Prostate gland (tissue), 2 donors: Measurements from ENCODE around the gene GNG4.

Source experiments
- CTCF ChIP-seq, 4 experiments: fragments of 200-600 bp in 2 of 4; fragments of 450-650 bp in 2 of 4; sonication (generic) in 2 of 4; IDR thresholded peaks; 1 replicate in 3 of 4; 2 replicates in 1 of 4; pipeline ENCODE4 v1.5.1; 2016 to 2019; ENCODE audit warnings: antibody characterized with exemption in 4 of 4, mild to moderate bottlenecking in 2 of 4, moderate library complexity in 2 of 4
- POLR2A ChIP-seq: fragments of 450-650 bp; IDR thresholded peaks from one replicate; pipeline ENCODE4 v1.6.1; 2016; ENCODE audit warnings: antibody characterized with exemption, mild to moderate bottlenecking

DNA sequence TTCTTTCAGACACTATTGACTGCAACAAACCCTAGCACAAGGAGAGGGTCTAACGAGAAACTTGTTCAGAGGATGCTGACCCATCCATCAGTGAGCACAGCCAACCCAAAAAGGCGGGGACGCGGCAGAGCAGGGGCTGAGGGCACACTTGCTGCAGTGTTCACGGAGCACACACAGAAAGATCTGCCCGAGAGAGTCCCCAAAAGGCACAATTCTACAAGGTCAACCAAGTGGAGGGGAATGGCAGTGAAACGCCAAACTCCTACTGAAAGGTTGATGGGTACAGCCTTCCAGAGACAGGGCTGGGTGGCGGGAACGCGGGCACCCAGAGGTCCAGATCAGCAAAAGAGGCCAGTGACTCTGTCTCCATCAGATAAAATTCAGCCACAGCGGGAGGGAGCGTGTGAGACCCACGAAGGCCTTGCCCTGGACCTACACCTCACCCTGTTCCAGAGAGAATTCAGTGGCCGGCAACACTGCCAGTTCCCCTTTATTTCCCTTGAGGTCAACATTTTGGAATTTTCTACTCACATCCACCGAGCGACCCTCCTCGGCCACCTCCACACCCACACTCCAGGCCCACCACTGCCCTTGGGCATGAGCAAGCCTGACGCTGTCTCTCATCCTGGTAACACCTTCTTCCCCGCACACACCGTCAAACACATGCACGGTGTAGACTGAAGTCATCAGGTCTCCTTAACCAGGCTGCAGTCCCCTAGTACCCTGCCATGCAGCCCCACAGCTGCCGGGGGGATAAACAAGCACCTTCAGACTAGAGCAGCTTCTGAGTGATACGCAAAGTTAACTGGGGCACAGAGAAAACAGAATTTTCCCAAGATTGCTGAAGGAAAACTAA, 5.5 kb downstream of the GNG4 start:
- TF ChIP-seq CTCF (IDR thresholded peaks at IDR 0.05) (no peak), POLR2A (no peak)
